HFF-Myc (cell line): ENCODE results near the gene ZNF516.

ENCODE experiments used
- DNase-seq: peaks from one replicate; pipeline ENCODE4 v3.0.0-alpha.2; 2011; ENCODE audit warnings: low read depth; ENCODE audit errors: extremely low read depth
- H3K4me3 ChIP-seq: replicated peaks from 2 replicates; pipeline ENCODE4 v1.5.1; 2011; ENCODE audit warnings: low read depth, mild to moderate bottlenecking, control low read depth, low read length
- TF ChIP-seq, protein P1 (sequence below): IDR thresholded peaks from 2 replicates; pipeline ENCODE4 v1.5.1; 2012; ENCODE audit warnings: mild to moderate bottlenecking, low read depth, low read length, control low read depth; ENCODE audit errors: missing control alignments

ZNF516 gene

GRCh38 chr18:76379226-76380126 is 115.6 kb downstream of the ZNF516 start:
- no peak overlapping the region for H3K4me3 ChIP-seq
- no peak for DNase-seq
- TF ChIP-seq, protein P1, sequence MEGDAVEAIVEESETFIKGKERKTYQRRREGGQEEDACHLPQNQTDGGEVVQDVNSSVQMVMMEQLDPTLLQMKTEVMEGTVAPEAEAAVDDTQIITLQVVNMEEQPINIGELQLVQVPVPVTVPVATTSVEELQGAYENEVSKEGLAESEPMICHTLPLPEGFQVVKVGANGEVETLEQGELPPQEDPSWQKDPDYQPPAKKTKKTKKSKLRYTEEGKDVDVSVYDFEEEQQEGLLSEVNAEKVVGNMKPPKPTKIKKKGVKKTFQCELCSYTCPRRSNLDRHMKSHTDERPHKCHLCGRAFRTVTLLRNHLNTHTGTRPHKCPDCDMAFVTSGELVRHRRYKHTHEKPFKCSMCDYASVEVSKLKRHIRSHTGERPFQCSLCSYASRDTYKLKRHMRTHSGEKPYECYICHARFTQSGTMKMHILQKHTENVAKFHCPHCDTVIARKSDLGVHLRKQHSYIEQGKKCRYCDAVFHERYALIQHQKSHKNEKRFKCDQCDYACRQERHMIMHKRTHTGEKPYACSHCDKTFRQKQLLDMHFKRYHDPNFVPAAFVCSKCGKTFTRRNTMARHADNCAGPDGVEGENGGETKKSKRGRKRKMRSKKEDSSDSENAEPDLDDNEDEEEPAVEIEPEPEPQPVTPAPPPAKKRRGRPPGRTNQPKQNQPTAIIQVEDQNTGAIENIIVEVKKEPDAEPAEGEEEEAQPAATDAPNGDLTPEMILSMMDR, result no peak

DNA sequence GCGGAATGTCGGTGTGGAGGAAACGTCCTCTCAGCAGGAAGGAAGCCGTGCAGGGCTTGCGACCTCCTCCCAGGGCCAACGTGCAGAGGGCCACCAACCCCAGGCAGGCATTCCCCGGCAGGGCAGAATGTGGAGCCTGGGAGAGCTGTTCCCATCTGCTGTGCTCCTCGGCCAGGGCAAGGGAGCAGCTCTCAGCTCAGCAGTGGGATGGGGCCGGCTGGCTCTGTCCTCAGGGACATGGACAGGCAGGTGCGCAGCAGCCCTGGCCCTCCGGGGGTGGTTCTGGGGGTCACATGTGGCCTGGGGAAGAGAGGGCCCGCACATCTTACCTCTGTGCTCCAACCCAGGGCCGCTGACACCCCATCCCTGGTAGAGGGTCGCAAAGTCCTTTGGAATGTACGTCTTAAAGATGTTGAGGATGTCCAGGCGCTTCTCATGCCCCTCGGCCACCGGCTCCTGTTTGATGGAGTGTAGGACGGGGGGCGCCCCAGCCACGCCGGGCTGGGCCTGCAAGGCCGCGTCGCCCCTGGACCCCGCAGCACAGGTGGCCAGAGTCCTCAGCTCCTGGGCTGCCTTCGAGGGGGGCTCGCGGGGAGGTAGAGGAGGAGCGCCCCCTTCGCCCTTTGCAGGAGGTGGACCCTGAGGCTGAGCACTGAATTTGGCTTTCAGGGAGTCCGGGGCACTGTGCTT is 116.4 kb downstream of the ZNF516 start:
- DNase-seq, result no peak
- TF ChIP-seq, protein P1, result no peak
- no peak overlapping the region for H3K4me3 ChIP-seq

DNA sequence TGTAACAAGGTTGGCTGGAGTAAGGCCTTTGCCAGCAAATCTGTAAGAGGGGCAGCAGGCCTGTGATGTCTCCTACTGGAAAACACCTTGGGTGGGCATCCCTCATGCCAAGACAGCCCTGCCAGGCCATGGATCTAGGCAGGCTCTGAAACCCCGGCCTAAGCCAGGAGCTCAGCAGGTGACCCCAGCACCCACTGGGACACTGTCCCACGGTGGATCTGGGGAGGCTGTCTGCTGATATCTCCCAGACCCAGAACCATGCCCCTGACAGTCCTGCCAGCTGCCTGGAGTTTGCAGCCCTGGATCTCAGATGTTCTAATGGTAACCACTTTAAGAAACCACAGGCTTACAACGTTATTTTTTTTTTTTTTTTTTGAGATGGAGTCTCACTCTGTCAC is 117.7 kb downstream of the ZNF516 start:
- no peak overlapping the region for H3K4me3 ChIP-seq
- no peak for DNase-seq
- TF ChIP-seq, protein P1, result no peak

- H3K4me3 ChIP-seq, result no peak overlapping the region
- TF ChIP-seq, protein P1, result no peak
- DNase-seq, result no peak
Measured at GRCh38 chr18:76376668-76377358, 118.2 kb downstream of the ZNF516 start.

GRCh38 chr18:76376225-76376624 is 118.8 kb downstream of the ZNF516 start:
- no peak for DNase-seq
- TF ChIP-seq, protein P1, result no peak

DNA sequence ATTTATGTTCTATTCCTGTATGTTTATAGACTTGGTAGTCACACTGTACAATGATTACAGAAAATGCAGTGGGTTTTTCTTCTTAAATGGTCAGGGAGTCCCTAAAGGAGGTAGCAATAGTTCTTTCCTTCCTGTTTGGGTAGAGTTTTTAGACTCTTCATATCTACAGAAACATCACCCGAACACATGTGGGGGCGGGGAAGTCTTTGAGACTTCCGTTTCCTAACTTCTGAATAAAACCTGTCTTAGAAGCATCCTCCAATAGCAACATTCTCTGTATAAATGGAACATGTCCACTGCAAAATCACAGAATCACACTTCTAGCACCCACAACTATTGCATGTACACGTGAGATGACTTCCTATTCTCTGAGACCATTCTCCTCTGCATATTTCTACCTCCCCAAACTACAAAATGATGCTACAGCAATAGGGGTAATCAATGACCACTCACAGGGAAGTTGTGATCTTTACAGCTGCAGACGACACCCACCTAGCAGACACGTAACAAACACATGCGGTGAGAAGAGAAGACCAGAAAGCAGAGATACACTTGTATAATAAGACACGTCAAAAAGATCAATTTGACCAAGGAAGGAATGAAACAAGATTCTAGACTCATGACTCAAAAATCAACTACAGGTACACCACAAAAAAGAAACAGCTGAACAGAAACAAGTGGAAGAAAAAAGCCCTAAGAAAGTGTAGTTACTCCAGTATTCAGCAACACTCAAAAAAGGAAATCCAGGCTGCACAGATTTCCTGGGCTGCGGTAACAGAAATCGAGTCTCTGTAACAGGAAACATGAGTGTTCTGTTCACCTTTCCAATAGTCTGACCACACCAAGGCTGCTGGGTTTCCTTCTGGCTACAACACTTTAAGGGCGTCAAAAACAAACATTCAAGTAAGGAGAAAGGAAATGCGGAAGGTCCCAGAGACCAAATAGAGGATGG is 120.4 kb downstream of the ZNF516 start:
- TF ChIP-seq, protein P1, result no peak
- DNase-seq, result no peak
- H3K4me3 ChIP-seq, result no peak overlapping the region

More at GRCh38 chr18:76376225-76376624, 118.8 kb downstream of the ZNF516 start:
- H3K4me3 ChIP-seq, result no peak overlapping the region
